HS-5 (cell line): ENCODE data around the gene GNAO1.

ENCODE experiments used
- DNase-seq: peaks from one replicate; pipeline ENCODE4 v3.0.0-alpha.2; 2012; ENCODE audit warnings: low read depth

Gene GNAO1

DNA sequence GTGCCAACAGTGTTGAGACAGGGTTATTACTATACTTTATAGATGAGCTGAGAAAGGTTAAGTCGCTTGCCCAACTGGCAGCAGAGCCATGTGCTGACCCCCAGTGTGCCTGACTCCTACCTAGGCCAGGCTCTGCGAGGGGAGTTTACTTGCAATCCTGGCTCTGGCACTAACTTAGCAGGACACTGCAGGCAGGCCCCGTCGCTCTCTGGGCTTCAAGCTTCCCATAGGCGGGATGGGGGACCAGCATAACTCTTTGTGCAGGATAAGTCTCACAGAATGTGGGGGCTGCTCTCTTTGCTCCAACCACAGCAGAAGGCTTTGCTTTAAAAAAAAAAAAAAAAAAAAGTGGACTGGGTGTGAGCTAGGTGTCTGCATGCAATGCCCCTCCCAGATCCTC lies 102.7 kb downstream of the GNAO1 start:
- no peak for DNase-seq

DNA sequence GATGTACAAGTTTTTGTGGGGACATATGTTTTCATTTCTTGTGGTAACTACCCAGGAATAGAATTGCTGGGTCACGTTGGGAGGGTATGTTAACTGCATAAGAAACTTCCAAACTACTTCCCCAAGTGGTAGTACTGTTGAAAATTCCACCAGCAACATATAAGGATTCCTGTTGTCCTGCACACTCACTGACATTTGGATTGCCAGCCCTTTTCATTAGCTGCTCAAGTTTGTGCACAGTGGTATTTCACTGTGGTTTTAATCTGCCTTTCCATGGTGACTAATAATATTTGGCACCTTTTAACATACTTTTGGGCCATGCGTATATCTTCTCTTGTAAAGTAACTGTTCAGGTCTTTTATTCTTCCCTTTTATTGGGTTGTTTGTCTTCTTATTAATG lies 103.3 kb downstream of the GNAO1 start:
- DNase-seq, result no peak

DNA sequence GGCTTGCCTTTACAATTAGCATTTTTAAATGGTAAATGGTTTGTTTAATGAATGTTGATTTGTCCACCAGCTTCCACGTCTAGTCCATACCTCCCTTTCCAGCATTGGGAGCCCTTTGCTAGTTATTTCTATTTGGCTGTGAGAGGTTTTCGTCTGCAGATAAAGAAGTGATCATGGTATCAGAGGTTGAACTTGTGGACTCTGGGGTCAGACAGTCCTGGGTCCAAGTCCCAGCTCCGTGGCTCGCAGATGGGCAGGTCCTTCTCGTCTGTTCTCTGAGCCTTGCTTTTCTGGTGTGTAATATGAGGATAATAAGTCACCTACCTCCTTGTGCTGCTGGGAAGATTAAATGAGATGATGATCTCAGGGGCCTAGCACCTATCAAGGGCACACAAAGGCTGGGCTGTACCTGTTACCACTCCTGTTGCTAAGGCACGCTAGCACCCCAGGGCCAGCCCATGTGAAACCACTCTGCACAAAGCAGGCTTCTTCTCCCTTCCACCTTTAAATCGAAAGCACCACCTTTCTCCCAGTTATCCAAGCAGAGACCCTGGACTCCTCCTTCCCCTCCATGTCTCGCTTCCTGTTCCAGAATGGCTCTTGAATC lies 103.9 kb downstream of the GNAO1 start:
- no peak for DNase-seq

DNA sequence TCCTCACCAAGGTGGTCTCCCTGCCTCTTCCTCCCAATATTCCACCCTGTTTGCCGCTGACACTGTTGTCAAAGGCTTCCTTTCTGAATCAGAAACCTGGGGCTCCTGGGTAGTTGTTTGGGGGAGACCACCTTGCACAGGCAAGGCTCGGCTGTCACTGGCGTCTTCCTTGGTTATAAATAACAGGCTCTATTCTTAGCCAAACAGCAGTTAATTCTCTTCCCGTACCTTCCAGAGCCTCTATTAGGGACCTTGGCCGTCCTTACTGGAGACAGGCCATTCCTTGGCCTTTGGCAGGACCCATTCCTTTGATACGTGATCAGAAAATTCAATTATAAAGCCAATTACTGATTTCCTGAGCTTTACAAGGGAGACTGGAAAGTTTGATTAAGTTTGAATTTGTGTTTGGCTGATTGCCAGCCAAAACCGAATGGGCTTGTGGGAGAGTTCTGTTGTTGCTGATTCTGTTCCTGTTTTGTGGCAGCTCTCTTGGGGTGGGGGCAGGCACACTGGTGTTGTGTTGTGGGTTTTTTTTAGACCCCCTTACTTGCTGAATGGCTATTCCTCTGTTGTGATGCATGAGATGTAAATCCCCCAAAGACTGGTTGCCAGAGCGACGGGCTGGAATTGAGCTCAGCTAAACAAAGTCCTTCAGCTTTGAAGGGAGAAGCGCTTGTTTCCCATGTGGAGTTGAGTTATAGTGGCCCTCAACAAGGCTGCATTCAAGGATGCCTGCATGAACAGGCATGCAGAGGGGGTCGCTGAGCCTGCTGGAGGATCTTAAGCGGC lies 104.6 kb downstream of the GNAO1 start:
- DNase-seq, result no peak

DNA sequence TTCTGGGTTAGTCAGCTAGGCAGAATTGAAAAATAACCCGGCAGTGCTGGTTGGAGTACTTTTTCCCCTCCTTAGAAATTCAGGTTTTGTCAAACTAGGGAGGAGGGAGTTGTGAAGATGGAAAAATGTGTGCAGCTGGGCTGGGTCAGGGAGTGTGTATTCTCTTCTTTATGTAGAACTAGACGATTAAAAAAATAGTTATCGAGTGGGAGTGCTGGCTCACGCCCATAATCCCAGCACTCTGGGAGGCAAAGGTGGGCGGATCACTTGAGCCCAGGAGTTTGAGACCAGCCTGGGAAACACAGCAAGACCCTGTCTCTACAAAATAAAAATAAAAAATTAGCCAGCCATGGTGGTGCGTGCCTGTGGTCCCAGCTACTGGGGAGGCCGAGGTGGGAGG lies 106.4 kb downstream of the GNAO1 start:
- no peak for DNase-seq

DNA sequence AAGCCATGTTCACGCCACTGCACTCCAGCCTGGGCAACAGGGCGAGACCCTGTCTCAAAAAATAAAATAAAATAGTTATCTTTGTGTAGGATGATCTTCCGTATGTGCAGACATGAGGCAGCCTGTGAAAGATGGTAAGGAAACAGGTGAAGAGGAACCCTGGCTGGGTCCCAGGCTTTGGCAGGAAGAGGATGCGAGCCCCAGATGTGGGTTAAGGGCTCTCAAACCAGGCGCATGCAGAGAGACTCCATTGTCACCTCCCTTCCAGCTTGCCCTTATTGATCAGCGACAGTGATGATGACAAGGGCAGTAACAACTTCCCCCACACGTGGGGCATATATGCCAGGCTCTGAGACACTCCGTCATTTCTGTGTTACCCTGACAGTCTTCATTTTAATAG lies 106.8 kb downstream of the GNAO1 start:
- DNase-seq, result no peak

DNA sequence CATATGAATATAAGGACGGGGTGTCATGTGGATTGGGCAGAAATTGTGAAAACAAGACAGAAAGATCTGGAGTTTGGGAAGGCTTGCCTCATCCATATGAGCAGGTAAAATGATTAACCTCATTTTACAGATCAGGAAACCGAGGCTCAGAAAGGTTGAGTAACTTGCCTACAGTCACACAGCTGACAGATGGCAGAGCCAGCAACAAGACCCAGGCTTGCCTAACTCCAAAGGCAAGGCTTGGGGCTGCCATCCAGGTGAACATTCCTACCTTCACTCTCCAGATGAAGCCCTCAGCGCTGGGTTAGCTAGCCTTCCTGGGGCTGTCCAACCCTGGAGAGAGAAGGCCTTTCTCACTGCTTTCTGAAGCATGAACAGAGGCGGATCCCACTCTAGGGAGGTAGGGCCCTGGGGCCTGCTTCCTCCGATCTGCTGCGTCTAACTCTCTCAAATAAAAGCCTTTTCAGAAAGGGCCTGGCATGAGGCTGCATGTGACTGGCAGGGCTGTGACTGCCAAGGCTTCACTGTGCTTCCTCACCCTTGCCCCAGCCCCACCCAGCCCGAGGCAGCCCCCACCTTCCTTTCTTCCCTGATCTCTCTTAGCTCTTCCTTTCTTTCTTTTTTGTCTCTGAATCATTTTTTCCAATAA lies 107.8 kb downstream of the GNAO1 start:
- no peak for DNase-seq

DNA sequence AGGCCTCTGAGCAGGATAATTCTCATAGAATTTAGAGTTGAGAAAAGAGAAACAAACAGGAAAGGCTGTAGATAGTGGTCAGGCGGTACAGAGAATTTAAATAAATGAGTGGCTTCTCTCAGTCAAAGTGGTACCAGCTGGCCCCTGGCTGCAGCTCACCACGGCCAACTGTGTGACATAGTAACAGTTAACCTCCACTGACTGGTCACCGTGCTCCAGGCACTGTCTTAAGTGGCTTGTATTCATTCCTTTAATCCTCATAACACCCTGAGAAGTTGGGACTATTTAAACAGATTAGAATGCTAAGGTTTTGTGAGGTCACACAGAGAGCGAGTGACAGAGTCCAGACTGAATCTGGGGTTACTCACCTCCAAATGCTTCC lies 108.9 kb downstream of the GNAO1 start:
- DNase-seq, result no peak

DNA sequence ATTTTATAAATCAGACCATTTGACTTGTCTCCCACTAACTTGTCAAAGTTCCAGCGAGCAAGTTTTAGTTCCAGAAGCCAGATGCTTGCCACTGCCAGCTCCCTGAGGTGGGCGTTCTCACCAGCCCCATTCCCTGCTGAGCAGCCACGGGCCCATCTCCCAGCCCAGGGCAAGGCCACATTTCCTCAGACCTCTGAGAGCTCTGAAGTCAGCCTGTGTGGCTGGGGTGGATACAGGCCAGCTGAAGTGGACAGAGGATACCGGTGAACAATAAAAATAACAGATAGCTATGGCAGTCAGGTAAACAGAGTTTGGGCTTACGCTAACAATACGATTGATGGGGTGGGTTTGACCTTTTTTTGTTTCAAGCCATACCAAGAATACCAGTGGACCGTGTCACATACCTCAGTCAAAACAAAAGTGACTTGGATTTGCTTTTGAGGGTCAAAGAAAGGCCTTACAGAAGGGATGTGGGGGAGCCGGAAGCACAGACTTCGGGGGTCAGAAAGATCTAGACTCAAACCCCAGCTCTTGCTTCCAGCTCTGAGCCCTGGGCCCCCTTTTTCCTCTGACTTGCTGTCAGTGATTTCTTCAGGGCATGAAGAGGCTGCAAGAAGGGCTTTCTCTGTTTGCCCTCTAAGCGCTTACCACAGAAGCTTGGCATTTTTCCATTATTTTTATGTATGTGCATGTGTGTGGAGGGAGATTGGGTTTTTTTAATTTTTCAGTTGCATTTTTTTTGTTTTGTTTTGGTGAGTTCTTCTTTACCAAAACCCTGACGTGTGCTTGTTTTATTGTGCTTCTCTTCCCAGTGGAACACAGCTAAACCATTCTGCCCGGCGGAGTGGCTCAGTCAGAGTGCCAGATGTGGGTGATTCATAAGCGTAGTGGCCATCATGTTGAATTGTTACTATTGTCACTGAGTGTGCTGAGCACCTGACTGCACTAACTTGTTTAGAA lies 109.9 kb downstream of the GNAO1 start:
- no peak for DNase-seq

DNA sequence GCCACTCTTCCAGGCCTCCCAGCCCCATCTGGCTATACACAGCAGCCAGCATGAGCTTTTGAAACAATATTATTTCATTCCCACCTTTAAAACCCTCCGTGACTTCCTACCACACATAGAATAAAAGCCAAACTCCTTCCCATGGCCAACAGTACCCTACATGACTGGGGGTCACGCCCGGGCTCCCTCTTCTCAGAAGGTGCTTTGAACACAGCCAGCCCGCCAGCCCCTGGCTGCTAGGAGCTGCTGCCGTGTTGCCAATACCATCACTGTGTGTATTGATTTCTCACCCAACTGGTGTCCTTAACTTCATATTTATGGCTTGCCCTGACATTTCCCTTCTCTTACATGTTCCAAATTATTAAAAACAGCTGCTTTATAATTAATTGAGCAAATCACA lies 111.2 kb downstream of the GNAO1 start:
- no peak for DNase-seq

DNA sequence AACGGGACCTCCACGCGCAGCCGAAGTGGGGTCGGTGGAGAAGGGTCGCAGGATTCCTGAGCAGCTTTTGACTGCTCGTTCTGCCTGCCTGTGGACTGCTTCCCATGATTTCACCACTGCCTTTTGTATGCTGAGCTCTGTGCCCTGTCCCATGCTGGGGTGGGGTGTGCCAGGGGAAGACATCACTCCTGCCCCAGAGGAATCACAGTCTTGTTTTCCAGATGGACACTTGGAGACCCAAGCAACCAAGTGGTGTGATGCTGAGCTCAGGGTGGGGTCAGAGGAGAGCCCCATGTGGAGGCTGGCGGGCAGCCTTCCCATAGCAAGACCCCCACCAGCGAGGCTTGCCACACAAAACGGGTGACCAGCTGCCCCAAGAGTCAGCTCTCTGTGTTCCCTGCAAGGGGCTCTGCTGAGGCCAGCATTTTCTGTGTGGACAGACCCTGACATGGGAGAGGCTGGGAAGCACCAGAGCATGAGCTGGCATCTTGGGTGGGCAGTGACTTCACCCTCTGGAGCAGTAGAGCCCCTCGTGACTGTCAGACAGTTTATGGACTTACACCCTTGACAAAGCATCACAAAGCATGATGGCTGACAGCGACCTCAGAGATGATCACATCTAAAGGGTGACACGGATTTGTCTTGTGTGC lies 111.9 kb downstream of the GNAO1 start:
- no peak for DNase-seq

DNA sequence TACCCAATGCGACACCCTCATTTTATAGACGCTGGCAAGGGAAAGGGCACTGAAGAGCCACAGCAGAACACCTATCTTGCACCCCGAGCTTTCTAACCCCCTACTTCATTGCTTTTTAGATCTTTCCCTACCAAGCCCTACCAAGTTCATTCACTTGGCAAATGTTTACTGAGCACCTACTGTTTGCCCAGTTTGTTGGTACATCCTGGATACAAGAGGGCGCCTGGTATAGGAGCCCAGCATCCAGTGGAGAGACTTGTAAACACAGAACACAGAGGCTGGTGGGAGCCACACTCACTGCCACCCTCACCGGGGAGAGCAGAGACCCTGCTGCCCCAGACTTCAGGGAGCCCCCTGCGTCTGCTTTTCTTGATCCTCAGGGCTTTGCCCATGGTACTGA lies 112.6 kb downstream of the GNAO1 start:
- DNase-seq, result no peak

DNA sequence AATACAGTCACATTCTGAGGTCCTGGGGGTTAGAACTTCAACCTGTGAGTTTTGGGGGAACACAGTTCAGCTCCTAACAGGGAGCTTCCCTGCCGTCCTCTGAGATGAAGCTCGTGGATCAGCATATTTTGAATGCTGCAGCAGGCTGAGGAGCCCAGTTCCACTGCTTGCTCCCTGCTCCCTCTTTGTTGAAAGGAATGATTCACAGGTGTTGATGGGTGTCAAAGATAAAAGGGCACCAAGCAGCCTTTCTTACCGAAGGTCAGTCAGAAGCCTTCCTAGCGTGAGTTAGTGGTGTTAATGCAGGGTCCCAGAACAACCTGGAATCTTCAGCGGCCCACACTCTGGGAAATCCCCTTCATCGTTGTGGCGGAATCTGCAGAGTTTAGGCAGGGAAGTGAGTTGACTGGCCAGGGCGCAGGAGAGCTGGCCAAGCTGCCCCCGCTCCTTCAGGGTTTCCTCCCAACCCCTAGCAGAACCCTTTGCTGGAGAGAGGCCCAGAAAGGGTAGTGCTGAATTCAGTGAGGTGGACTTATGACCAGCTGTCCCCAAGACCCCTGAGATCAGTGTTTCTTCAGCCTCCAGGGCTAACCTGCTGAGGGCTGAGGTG lies 114.8 kb downstream of the GNAO1 start:
- DNase-seq, result no peak

DNA sequence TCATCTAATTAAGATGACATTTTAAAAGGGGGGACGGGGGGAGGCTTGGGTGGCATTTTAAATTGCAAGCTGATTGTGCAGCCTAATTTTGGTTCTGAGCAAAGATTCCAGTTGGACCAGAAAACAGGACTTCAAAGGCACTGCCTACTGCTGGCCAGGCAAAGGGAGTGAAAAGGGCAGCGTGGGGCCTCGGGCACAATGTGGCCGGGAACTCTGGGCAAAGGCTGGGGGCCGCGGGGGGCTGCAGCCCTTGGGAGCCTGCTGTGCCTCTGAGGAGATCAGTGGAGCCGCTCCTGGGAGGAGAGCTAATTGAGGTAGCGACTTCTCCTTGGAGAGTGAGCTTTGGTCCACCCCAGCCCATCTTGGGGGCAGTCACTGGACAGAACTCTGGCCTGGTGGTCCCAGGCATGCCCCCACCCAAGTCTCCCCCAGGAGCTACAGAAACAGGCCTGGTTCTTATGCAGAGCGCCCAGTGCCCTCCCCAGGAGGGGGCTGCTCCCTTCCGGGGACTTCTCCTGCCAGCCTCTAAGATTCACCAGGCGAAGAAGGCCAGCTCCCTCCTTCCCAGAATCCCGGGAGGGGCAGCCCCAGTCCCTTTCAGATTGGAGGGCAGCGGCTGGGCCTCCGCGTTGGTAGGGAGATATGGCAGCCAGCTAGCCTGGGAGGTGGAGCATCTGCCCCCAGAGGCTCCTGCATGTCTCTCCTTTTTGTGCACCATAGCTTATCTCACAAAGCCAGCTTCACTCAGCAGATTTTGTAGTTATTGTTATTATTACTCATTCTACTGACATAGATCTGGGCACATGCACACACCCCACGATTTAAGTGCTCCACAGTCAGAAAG lies 115.6 kb downstream of the GNAO1 start:
- no peak for DNase-seq

DNA sequence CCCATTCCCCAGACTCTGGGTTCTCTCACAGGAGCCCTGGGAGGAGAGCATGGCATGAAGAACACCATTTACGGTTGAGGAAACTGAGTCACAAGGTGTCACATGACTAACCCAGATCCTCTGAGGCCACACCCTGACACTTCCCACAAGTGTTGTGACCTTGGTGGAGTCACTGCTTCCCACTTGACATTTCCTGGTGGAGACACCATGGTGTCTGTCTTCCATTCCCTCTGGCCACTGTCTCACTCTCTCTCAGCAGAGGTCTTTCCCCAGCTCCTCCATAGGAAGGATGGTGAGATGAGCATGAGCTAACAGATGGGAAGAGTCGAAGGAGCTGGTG lies 116.2 kb downstream of the GNAO1 start:
- no peak for DNase-seq

DNA sequence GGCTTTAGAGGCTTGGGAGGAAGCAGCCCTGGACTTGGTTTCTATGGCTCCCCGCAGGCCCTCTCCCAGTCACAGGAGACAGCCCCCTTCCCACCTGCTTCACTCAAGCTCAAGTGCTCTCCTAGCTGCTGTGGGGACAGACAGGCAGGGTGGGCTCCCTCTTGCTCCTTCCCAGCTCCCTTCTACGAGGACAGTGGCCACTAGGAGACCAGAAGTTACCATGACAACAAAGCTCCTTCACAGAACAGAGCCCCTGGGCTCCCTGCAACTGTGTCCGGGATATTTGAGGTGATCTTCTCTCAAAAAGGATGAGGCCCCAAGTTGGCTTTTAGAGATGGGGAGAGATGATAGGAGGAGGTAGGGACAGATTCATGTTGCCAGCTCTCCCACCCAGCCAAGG lies 117.7 kb downstream of the GNAO1 start:
- no peak for DNase-seq

DNA sequence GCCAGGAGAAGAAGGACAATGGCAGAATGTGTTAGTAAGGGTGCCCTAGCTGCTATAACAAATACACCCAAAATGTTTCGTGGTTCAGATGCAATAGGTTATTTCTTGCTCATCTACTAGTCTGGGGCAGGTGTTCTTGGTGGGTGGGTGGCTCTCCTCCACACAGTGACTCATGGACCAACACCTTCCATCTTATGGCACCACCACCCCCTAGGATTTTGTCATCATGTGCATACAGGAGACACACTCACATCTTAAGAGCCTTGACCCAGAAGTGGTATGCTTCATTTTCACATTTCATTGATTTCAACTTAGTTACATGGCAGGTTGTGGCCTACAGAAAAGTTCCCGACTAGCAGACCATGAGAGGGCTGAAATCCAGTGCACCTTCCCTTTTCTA lies 119.4 kb downstream of the GNAO1 start:
- no peak for DNase-seq

DNA sequence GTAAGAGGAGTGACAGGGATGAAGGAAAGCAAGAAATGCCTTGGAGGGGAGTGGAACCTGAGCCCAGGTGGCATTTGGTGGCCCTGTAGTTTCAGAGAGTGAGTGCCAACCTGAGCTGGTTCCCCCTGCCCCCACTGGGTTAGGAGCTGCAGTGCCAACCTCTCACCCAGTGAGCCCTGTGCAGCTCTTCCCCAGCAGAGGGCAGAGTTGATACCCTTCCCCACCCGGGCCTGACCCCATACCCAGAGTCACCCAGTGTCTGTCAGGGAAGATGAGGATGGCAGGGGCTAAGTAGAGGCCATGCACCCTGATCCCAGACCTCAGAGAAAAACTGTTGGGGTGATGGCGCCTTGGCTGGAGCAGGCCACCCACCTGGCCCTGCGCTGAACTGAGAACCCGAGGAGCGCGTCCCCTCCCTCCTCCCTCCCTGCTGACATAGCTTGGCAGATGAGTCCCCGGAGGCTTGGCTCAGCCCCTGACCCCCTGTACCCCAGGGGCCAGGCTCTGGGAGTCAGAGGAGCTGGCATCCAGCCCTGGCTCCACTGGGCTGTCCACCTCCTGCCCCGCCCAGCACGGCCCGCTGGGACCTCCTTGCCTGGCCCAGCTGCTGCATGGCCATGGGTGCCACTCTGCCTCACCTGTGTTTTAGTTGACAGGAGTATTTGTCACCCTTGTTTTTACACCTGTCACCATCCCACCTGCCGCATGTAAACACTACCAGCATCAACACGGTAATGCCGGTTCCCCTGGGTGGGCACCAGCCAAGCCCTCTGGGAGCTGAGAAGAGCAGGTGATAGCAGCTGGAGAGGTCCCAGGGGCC lies 120.1 kb downstream of the GNAO1 start:
- DNase-seq, result no peak

DNA sequence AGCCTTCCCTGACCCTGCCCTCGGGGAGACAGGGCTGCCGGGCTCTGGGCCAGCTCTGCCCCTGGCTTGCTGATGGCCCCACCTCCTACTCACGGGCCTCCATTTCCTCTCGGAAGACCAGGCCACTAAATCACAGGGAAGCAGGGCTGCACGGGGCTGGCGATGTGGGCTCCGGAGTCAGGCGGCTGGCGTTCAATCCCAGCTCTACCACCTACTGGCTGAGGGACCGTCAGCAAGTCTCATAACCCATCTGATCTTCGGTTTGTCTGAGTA lies 120.7 kb downstream of the GNAO1 start:
- DNase-seq, result no peak

DNA sequence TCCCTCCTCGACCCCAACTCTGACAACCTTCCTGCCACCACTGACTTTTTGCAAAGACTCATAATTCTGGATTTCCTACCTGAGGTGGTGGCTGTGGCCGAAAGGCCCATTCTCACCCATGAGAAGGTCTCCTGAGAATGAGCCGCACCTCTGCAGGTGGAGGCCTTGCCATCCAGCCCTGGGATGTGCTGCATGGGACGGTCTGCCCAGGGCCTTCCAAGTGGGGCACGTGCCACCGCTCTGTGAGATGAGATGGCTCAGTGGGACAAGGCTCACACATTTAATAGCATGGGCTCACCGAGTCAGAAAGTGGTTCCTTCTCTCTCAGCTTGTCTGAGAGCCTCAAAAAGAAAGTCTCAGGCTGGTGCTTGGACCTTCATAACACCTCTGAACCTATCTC lies 121.3 kb downstream of the GNAO1 start:
- no peak for DNase-seq
